ENCODE measurements around the gene QSOX2.

The QSOX2 gene

DNA sequence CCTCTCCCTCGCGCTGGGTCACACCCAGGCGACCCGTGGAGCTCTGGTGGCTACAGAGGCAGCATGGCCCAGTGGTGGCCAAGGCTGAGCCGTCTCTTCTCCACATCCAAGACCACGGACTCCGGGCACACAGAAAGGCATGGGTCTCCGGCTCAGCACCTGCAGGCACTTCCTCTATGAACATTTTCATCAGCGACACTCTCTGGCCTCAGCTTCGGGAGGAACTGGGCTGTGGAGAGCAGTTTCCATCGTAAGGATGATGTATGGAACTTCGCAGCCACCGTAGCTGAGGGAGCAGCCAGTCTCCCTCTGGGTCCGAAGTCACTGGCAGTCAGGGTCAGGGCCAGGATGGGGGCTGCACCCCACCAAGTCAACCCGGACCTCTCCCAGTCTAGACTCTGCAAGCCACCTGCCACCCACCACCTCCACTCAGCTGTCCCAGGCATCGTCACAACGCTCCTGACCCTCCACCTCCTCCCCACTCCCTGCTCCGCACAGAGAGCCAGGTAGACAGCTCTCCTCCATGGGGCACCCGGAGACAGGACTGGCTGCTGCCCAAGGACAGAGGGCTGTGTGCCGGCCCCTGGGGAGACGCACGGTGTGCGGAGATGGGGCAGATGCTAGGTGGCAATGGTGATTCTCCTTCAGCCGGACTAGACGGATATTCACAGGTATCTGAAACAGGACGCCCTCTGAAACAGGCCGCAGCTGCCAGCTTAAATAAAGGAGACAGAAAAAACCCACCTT is 9.7 kb downstream of the QSOX2 start:
- no peaks in the 10 kb centered on the region for H3K9me2 ChIP-seq (ENCODE audit: low read depth, low read length)
- H3K4me3 ChIP-seq (ENCODE audit: low read depth, low read length, poor library complexity, severe bottlenecking) = no peak overlapping the region
- H4K20me1 ChIP-seq (ENCODE audit: insufficient read depth, low read length) = no peaks in the 10 kb centered on the region
- no peak overlapping the region for H3K9ac ChIP-seq (ENCODE audit: low read length)
- peaks cover 68% of the 10 kb centered on the region for H3K36me3 ChIP-seq (ENCODE audit: insufficient read depth, low read length)
- H2AFZ ChIP-seq (ENCODE audit: low read length) = no peak overlapping the region
- no peaks in the 10 kb centered on the region for H3K27me3 ChIP-seq (ENCODE audit: insufficient read depth, low read length)
- no peaks in the 10 kb centered on the region; the same call in 1 of the 2 replicates for H3F3A ChIP-seq (ENCODE audit: insufficient read depth, low read length)
- no peaks in the 10 kb centered on the region for H3K9me3 ChIP-seq (ENCODE audit: low read length)
- peaks cover 54% of the 10 kb centered on the region for H3K4me1 ChIP-seq (ENCODE audit: insufficient read depth, low read length, severe bottlenecking)
- no peak overlapping the region for H3K27ac ChIP-seq (ENCODE audit: low read depth, low read length, poor library complexity, severe bottlenecking)
- TF ChIP-seq, protein P1, sequence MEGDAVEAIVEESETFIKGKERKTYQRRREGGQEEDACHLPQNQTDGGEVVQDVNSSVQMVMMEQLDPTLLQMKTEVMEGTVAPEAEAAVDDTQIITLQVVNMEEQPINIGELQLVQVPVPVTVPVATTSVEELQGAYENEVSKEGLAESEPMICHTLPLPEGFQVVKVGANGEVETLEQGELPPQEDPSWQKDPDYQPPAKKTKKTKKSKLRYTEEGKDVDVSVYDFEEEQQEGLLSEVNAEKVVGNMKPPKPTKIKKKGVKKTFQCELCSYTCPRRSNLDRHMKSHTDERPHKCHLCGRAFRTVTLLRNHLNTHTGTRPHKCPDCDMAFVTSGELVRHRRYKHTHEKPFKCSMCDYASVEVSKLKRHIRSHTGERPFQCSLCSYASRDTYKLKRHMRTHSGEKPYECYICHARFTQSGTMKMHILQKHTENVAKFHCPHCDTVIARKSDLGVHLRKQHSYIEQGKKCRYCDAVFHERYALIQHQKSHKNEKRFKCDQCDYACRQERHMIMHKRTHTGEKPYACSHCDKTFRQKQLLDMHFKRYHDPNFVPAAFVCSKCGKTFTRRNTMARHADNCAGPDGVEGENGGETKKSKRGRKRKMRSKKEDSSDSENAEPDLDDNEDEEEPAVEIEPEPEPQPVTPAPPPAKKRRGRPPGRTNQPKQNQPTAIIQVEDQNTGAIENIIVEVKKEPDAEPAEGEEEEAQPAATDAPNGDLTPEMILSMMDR (IDR thresholded peaks at IDR 0.05; ENCODE audit: low read length) = no peak
- no peak for TF ChIP-seq EZH2 (IDR thresholded peaks at IDR 0.05; ENCODE audit: borderline replicate concordance, low read length)
- H3K79me2 ChIP-seq (ENCODE audit: insufficient read depth, low read length) = peaks cover 18% of the 10 kb centered on the region
- no peak overlapping the region for H3K4me2 ChIP-seq (ENCODE audit: low read length)

DNA sequence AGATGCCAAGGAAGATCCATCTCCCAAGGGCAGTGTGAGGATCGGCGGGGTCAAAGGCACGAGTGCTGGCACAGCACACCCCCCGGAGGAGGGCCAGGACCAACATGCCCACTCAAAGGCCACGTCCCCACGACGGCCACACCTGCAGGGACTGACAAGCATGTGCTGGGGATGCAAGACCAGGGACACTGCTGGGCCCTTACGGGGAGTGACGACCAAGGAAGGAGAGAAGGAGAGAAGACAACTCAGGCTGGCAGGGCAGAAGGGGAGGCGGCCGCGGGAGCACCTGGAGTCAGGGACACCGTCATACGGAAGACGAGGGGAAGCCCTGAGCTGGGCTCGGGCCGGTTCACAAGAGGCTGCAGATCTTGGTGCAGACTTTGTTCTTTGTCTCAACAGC is 10.4 kb downstream of the QSOX2 start:
- Histone ChIP-seq H3K9me2 (ENCODE audit: low read depth, low read length) (no peaks in the 10 kb centered on the region), H3K79me2 (ENCODE audit: insufficient read depth, low read length) (peaks cover 21% of the 10 kb centered on the region), H3K4me1 (ENCODE audit: insufficient read depth, low read length, severe bottlenecking) (peaks cover 47% of the 10 kb centered on the region), H3K4me2 (ENCODE audit: low read length) (no peak overlapping the region), H3K36me3 (ENCODE audit: insufficient read depth, low read length) (peaks cover 70% of the 10 kb centered on the region), H3K27me3 (ENCODE audit: insufficient read depth, low read length) (no peaks in the 10 kb centered on the region), H3K9ac (ENCODE audit: low read length) (no peak overlapping the region), H3K4me3 (ENCODE audit: low read depth, low read length, poor library complexity, severe bottlenecking) (no peak overlapping the region), H4K20me1 (ENCODE audit: insufficient read depth, low read length) (no peaks in the 10 kb centered on the region), H3K27ac (ENCODE audit: low read depth, low read length, poor library complexity, severe bottlenecking) (no peak overlapping the region), H2AFZ (ENCODE audit: low read length) (no peak overlapping the region), H3F3A (ENCODE audit: insufficient read depth, low read length) (no peaks in the 10 kb centered on the region), H3K9me3 (ENCODE audit: low read length) (no peaks in the 10 kb centered on the region)
- TF ChIP-seq, protein P1 (IDR thresholded peaks at IDR 0.05; ENCODE audit: low read length) = no peak
- no peak for TF ChIP-seq EZH2 (IDR thresholded peaks at IDR 0.05; ENCODE audit: borderline replicate concordance, low read length)

DNA sequence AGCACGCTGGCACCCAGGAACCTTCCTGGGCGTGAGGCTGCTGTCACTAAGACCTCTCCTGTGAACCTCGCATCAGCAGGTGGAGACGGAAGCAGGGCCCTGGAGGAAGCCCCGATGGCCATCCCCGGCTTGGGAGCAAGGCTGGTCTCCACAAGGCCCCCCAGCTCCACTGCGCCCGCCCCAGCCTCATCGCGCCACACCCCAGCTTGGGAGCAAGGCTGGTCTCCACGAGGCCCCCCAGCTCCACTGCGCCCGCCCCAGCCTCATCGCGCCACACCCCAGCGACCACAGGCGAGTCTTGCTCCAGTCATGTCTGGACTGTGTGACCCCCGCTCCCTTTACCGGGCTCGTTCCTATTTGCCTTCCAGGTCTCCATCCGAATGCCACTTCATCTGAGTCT is 11.0 kb downstream of the QSOX2 start:
- H3K79me2 ChIP-seq (ENCODE audit: insufficient read depth, low read length) = peaks cover 20% of the 10 kb centered on the region
- no peaks in the 10 kb centered on the region for H3K9me2 ChIP-seq (ENCODE audit: low read depth, low read length)
- H2AFZ ChIP-seq (ENCODE audit: low read length) = no peak overlapping the region
- no peak for TF ChIP-seq EZH2 (IDR thresholded peaks at IDR 0.05; ENCODE audit: borderline replicate concordance, low read length)
- TF ChIP-seq, protein P1 (IDR thresholded peaks at IDR 0.05; ENCODE audit: low read length) = no peak
- peaks cover 44% of the 10 kb centered on the region for H3K4me1 ChIP-seq (ENCODE audit: insufficient read depth, low read length, severe bottlenecking)
- peaks cover 70% of the 10 kb centered on the region for H3K36me3 ChIP-seq (ENCODE audit: insufficient read depth, low read length)
- H3K27me3 ChIP-seq (ENCODE audit: insufficient read depth, low read length) = no peaks in the 10 kb centered on the region
- H3K9ac ChIP-seq (ENCODE audit: low read length) = no peak overlapping the region
- no peaks in the 10 kb centered on the region for H3K9me3 ChIP-seq (ENCODE audit: low read length)
- peak overlapping the region; percentile 61 for H3K27ac ChIP-seq (ENCODE audit: low read depth, low read length, poor library complexity, severe bottlenecking)
- H3K4me2 ChIP-seq (ENCODE audit: low read length) = no peak overlapping the region
- no peaks in the 10 kb centered on the region for H3F3A ChIP-seq (ENCODE audit: insufficient read depth, low read length)
- no peak overlapping the region for H3K4me3 ChIP-seq (ENCODE audit: low read depth, low read length, poor library complexity, severe bottlenecking)
- H4K20me1 ChIP-seq (ENCODE audit: insufficient read depth, low read length) = no peaks in the 10 kb centered on the region
